SK-N-SH (cell line): ENCODE data around the gene ZP1. TPM values are rescaled to one million over a fixed set of nuclear protein-coding genes. Genes with fewer than 3 reads are reported as not detected.

ENCODE experiments used
- CTCF ChIA-PET: fragments of 300-600, 350-600 bp; formaldehyde crosslinking; extraction: SDS; loops from one replicate; lab custom pipeline; 2021; lab: Yijun Ruan, JAX
- POLR2A ChIA-PET: fragments of 350-600 bp; sonication (Branson Sonifier 250); formaldehyde crosslinking; extraction: SDS; loops from one replicate; lab custom pipeline; 2020; ENCODE audit warnings: antibody characterized with exemption, inconsistent platforms; lab: Yijun Ruan, JAX
- DNase-seq: peaks from one replicate; pipeline ENCODE4 v3.0.0; 2012
- H2AFZ ChIP-seq: fragments of 200-600 bp; sonication (generic); 2 replicates; pipeline ENCODE4 v1.8.1; 2016; ENCODE audit warnings: antibody characterized with exemption, mild to moderate bottlenecking, low read depth
- H3F3A ChIP-seq: fragments of 200-600 bp; sonication (generic); replicated peaks from 2 replicates; pipeline ENCODE3; 2016; ENCODE audit warnings: antibody characterized with exemption, mild to moderate bottlenecking; ENCODE audit not compliant: insufficient read depth
- H3K27ac ChIP-seq, 2 experiments: fragments of 200-500 bp in 1 of 2; fragments of 200-600 bp in 1 of 2; sonication (Bioruptor generic) in 1 of 2; sonication (generic), shearing (Covaris generic) in 1 of 2; 2 replicates each; pipeline versions ENCODE4 v1.5.1 to v1.6.1; 2014 to 2016; ENCODE audit warnings: low read depth in 2 of 2, inconsistent platforms in 1 of 2, low read length in 1 of 2, mild to moderate bottlenecking in 1 of 2, mixed read lengths in 1 of 2
- H3K27me3 ChIP-seq: fragments of 200-600 bp; sonication (generic), shearing (Covaris generic); 2 replicates; pipeline ENCODE4 v1.6.1; 2016; ENCODE audit warnings: mixed run types; ENCODE audit not compliant: insufficient read depth
- H3K36me3 ChIP-seq, 2 experiments: fragments of 200-500 bp in 1 of 2; fragments of 200-600 bp in 1 of 2; sonication (Bioruptor generic) in 1 of 2; sonication (generic) in 1 of 2; replicated peaks in 1 of 2; 2 replicates each; pipeline versions ENCODE3 to v1.5.1; 2014 to 2016; ENCODE audit warnings: low read length in 1 of 2, mild to moderate bottlenecking in 1 of 2; ENCODE audit not compliant: insufficient read depth in 2 of 2, control insufficient read depth in 1 of 2
- H3K4me1 ChIP-seq, 2 experiments: fragments of 200-500 bp in 1 of 2; fragments of 200-600 bp in 1 of 2; sonication (Bioruptor generic) in 1 of 2; sonication (generic), shearing (Covaris generic) in 1 of 2; 2 replicates each; pipeline versions ENCODE4 v1.5.1 to v1.6.1; 2014 to 2016; ENCODE audit warnings: low read depth in 1 of 2, low read length in 1 of 2, mixed run types in 1 of 2; ENCODE audit not compliant: insufficient read depth in 2 of 2, control insufficient read depth in 1 of 2
- H3K4me2 ChIP-seq: fragments of 200-600 bp; sonication (generic), shearing (Covaris generic); 2 replicates; pipeline ENCODE4 v1.6.1; 2017; ENCODE audit warnings: mixed run types
- H3K4me3 ChIP-seq, 2 experiments: fragments of 200-500 bp in 1 of 2; fragments of 200-600 bp in 1 of 2; sonication (Bioruptor generic) in 1 of 2; sonication (generic), shearing (Covaris generic) in 1 of 2; 2 replicates each; pipeline versions ENCODE4 v1.5.1 to v1.8.1; 2014 to 2016; ENCODE audit warnings: low read depth in 2 of 2, inconsistent platforms in 1 of 2, low read length in 1 of 2, mild to moderate bottlenecking in 1 of 2, mixed read lengths in 1 of 2, moderate library complexity in 1 of 2
- H3K79me2 ChIP-seq: fragments of 200-600 bp; sonication (generic); 2 replicates; pipeline ENCODE4 v1.8.1; 2017; ENCODE audit warnings: mild to moderate bottlenecking; ENCODE audit not compliant: insufficient read depth
- H3K9ac ChIP-seq: fragments of 200-600 bp; sonication (generic); 2 replicates; pipeline ENCODE4 v1.6.1; 2017; ENCODE audit warnings: mixed run types
- H3K9me2 ChIP-seq: fragments of 200-600 bp; sonication (generic); 2 replicates; pipeline ENCODE4 v1.6.1; 2017; ENCODE audit warnings: mixed run types
- H3K9me3 ChIP-seq: fragments of 200-600 bp; sonication (generic); 2 replicates; pipeline ENCODE4 v1.6.1; 2017; ENCODE audit warnings: mixed run types, mild to moderate bottlenecking, moderate library complexity
- H4K20me1 ChIP-seq: fragments of 200-600 bp; sonication (generic); 2 replicates; pipeline ENCODE4 v1.6.1; 2017; ENCODE audit warnings: mild to moderate bottlenecking, mixed run types; ENCODE audit not compliant: insufficient read depth
- CHD2 ChIP-seq: fragments of 150-350 bp; IDR thresholded peaks from 2 replicates; pipeline ENCODE4 v1.6.1; 2018; ENCODE audit warnings: low read length; ENCODE audit not compliant: partially characterized antibody
- EP300 ChIP-seq, 2 experiments: IDR thresholded peaks; 2 replicates each; pipeline versions ENCODE4 v1.4.0 to v1.6.1; 2012; ENCODE audit warnings: borderline replicate concordance in 1 of 2, low read depth in 1 of 2, low read length in 1 of 2
- FOSL2 ChIP-seq: IDR thresholded peaks from 2 replicates; pipeline ENCODE4 v1.4.0; 2012; ENCODE audit warnings: low read depth, mild to moderate bottlenecking, moderate library complexity, borderline replicate concordance
- FOXJ3 ChIP-seq: sonication (generic); formaldehyde crosslinking; IDR thresholded peaks from 2 replicates; pipeline ENCODE4 v1.5.1; 2020; ENCODE audit warnings: mild to moderate bottlenecking, missing genetic modification reagents
- FOXM1 ChIP-seq: IDR thresholded peaks from 2 replicates; pipeline ENCODE4 v1.4.0; 2012; ENCODE audit warnings: low read depth, mild to moderate bottlenecking
- GABPA ChIP-seq: IDR thresholded peaks from 2 replicates; pipeline ENCODE4 v1.4.0; 2012; ENCODE audit warnings: low read depth, mild to moderate bottlenecking
- GATA2 ChIP-seq: sonication (generic); formaldehyde crosslinking; IDR thresholded peaks from 2 replicates; pipeline ENCODE4 v1.5.0; 2020; ENCODE audit warnings: mild to moderate bottlenecking, missing genetic modification reagents
- MEF2A ChIP-seq: IDR thresholded peaks from 2 replicates; pipeline ENCODE4 v1.4.0; 2012; ENCODE audit warnings: low read depth, borderline replicate concordance
- MXI1 ChIP-seq: IDR thresholded peaks from 2 replicates; pipeline ENCODE4 v1.6.1; 2012; ENCODE audit warnings: mild to moderate bottlenecking, low read depth, low read length, improper control_type of control experiment
- NFIC ChIP-seq: IDR thresholded peaks from 2 replicates; pipeline ENCODE4 v1.4.0; 2012; ENCODE audit warnings: borderline replicate concordance
- POLR2AphosphoS5 ChIP-seq: IDR thresholded peaks from 2 replicates; pipeline ENCODE4 v1.6.1; 2012; ENCODE audit warnings: low read depth, low read length
- RAD21 ChIP-seq: IDR thresholded peaks from 2 replicates; pipeline ENCODE4 v1.6.1; 2012; ENCODE audit warnings: mild to moderate bottlenecking, low read length
- RXRA ChIP-seq: IDR thresholded peaks from 2 replicates; pipeline ENCODE4 v1.4.0; 2012; ENCODE audit warnings: low read depth, mild to moderate bottlenecking, borderline replicate concordance
- SMC3 ChIP-seq: IDR thresholded peaks from 2 replicates; pipeline ENCODE4 v1.6.1; 2012; ENCODE audit warnings: low read depth, low read length, improper control_type of control experiment
- TCF12 ChIP-seq: IDR thresholded peaks from 2 replicates; pipeline ENCODE4 v1.4.0; 2012
- TEAD4 ChIP-seq: IDR thresholded peaks from 2 replicates; pipeline ENCODE4 v1.4.0; 2012; ENCODE audit warnings: mild to moderate bottlenecking, borderline replicate concordance; ENCODE audit not compliant: insufficient read depth
- YY1 ChIP-seq: IDR thresholded peaks from 2 replicates; pipeline ENCODE4 v1.4.0; 2012; ENCODE audit warnings: low read depth, mild to moderate bottlenecking
- WGBS: methylation state at CpG from one replicate; pipeline ENCODE4 v1.1.6; 2017; ENCODE audit warnings: low lambda C conversion rate; 5-methylcytosine and 5-hydroxymethylcytosine counted together
- polyA plus RNA-seq, 3 experiments: library from polyadenylated mRNA; depleted of rRNA; stranded (reverse); fragments of >200 nt; gene quantifications; 2 replicates each; pipeline ENCODE4 v1.2.3, GENCODE V29; 2012
- TF ChIP-seq, protein P1 (sequence below): fragments of 150-350 bp; IDR thresholded peaks from 2 replicates; pipeline ENCODE4 v1.6.1; 2016; ENCODE audit warnings: mild to moderate bottlenecking, low read depth, low read length
- TF ChIP-seq, protein P2 (sequence below): fragments of 150-350 bp; IDR thresholded peaks from 2 replicates; pipeline ENCODE4 v1.6.1; 2017; ENCODE audit warnings: antibody characterized with exemption, low read length, low read depth, borderline replicate concordance
- TF ChIP-seq, protein P3 (sequence below): IDR thresholded peaks from 2 replicates; pipeline ENCODE4 v1.4.0; 2012; ENCODE audit warnings: low read depth, borderline replicate concordance

The ZP1 gene
- polyA plus RNA-seq, 1 of the 3 experiments (the other 2 are of a cell fraction): not detected

DNA sequence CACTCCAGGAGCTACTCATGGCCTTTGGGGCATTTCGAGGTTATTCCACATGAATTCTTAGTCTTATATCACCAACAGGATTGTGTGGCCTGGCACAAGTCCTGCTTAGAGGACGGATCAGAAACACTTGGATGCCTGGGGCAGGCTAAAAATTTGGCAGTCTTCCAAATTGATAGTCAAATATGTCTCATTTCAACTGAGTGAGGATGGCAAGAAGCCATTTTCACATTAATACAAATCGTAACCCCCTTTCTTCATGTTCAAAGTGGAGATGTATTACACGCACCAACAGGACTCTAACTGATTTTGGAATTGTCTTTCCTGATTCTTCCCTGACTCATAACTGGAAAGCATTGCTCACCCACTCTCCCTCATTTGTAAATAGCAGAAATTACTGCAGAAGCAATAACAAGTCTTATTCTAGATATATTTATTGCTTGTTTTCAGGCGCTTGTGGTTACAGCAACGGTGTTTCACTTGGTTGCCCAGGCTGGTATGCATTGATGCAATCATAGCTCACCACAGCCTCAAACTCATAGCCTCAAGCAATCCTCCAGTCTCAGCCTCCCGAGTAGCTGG is 35.8 kb upstream of the ZP1 start:
- no peak overlapping the region for H3K27ac ChIP-seq
- POLR2A ChIA-PET: interaction anchor here (1.1 to 2.6 kb wide), 2 partner anchors 56 to 68 kb away, joined by 3 to 9 read pairs; no protein-coding TSS in a partner anchor
- CTCF ChIA-PET: interaction anchor here (0.6 to 23.7 kb wide), 54 partner anchors 9 to 463 kb away, joined by 3 to 550 read pairs (median 5); partner anchors contain the start of genes CCDC86, PRPF19, PTGDR2 and VWCE
- H3K79me2 ChIP-seq: no peaks in the 10 kb centered on the region
- TF ChIP-seq, protein P1, sequence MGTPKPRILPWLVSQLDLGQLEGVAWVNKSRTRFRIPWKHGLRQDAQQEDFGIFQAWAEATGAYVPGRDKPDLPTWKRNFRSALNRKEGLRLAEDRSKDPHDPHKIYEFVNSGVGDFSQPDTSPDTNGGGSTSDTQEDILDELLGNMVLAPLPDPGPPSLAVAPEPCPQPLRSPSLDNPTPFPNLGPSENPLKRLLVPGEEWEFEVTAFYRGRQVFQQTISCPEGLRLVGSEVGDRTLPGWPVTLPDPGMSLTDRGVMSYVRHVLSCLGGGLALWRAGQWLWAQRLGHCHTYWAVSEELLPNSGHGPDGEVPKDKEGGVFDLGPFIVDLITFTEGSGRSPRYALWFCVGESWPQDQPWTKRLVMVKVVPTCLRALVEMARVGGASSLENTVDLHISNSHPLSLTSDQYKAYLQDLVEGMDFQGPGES: no peak
- no peak for TF ChIP-seq MXI1
- peak; percentile 17; the same call in 1 of the 2 replicates for TF ChIP-seq NFIC
- TF ChIP-seq, protein P2, sequence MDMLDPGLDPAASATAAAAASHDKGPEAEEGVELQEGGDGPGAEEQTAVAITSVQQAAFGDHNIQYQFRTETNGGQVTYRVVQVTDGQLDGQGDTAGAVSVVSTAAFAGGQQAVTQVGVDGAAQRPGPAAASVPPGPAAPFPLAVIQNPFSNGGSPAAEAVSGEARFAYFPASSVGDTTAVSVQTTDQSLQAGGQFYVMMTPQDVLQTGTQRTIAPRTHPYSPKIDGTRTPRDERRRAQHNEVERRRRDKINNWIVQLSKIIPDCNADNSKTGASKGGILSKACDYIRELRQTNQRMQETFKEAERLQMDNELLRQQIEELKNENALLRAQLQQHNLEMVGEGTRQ: no peak
- TF ChIP-seq EP300 (IDR thresholded peaks at IDR 0.05; ENCODE audit: borderline replicate concordance in 1 of 2, low read depth in 1 of 2, low read length in 1 of 2): no peak
- no peak for TF ChIP-seq TCF12
- no peak overlapping the region for H3K4me2 ChIP-seq
- H3K4me1 ChIP-seq: peaks cover 0 to 16% of the 10 kb centered on the region in 2 experiments; a peak in 2 of 4 replicates
- WGBS: 5% methylated on average over 7 of the region's 7 CpGs
- no peaks in the 10 kb centered on the region for H4K20me1 ChIP-seq
- H3K9me2 ChIP-seq: no peaks in the 10 kb centered on the region
- H3K9ac ChIP-seq: no peak overlapping the region
- no peak overlapping the region for H2AFZ ChIP-seq
- H3K4me3 ChIP-seq: no peak overlapping the region
- no peaks in the 10 kb centered on the region for H3F3A ChIP-seq
- no peaks in the 10 kb centered on the region for H3K36me3 ChIP-seq
- peak; percentile 51 for DNase-seq
- H3K27me3 ChIP-seq: peaks cover 6% of the 10 kb centered on the region; the same call in 1 of the 2 replicates
- no peaks in the 10 kb centered on the region for H3K9me3 ChIP-seq

DNA sequence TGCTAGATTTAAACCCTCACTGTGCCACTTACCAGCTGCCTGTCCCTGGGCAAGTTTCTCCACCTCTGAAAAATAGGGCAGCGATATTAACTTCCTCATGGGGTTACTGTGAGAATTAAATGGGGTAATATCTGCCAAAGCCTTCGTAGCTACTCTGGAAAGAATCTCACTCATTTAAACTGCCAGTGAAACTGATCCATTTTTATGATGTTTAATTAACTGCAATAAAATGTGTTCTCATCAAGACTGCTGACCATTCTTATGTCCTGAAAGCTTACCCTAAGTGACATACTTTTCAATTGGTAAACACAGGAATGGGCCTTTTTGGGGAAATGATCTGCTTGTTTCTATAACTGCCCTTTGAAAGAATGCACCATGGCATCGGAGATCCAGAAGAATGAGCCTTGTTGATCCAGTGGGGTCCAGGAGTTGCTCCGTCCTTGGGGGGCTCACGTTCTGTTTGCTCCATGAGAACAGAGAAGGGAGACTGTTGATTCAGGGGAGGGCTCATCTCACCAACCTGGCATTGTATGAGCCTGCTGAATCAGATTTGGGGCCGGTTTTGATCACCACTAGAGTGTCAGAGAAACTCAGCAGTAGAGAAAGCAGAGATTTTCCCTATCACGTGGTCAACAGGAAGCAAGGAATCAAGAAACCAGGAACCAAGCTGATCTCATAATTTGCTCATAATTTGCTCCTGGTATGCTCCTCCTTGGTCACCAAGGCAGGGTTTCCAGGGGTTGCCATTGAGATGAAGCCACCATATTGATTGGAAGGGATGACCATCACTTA is 32.4 kb upstream of the ZP1 start:
- Histone ChIP-seq H3K27ac (no peak overlapping the region), H3K9me2 (no peaks in the 10 kb centered on the region), H3K4me2 (no peak overlapping the region), H4K20me1 (no peaks in the 10 kb centered on the region), H3K4me1 (peaks cover 0 to 16% of the 10 kb centered on the region in 2 experiments; a peak in 2 of 4 replicates), H3K4me3 (no peak overlapping the region), H3F3A (no peaks in the 10 kb centered on the region), H3K79me2 (no peaks in the 10 kb centered on the region), H2AFZ (no peak overlapping the region), H3K36me3 (no peaks in the 10 kb centered on the region), H3K27me3 (no peaks in the 10 kb centered on the region; the same call in 1 of the 2 replicates), H3K9ac (no peak overlapping the region), H3K9me3 (no peaks in the 10 kb centered on the region)
- ChIA-PET CTCF (interaction anchor here (1.0 to 23.7 kb wide), 2 partner anchors 60 to 61 kb away, joined by 3 to 550 read pairs; partner anchors contain the start of gene PRPF19), POLR2A (no interaction called here)
- 50% methylated on average over 7 of the region's 7 CpGs for WGBS
- DNase-seq: no peak
- TF ChIP-seq GATA2 (CRISPR knock-in tag) (no peak), TEAD4 (no peak), YY1 (no peak), SMC3 (no peak), MEF2A (no peak), FOSL2 (no peak), RAD21 (no peak), CHD2 (no peak), RXRA (no peak), FOXM1 (no peak), POLR2AphosphoS5 (no peak), FOXJ3 (CRISPR knock-in tag) (no peak), GABPA (no peak)
- TF ChIP-seq, protein P3, sequence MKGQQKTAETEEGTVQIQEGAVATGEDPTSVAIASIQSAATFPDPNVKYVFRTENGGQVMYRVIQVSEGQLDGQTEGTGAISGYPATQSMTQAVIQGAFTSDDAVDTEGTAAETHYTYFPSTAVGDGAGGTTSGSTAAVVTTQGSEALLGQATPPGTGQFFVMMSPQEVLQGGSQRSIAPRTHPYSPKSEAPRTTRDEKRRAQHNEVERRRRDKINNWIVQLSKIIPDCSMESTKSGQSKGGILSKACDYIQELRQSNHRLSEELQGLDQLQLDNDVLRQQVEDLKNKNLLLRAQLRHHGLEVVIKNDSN: no peak
